Measurements from ENCODE around the gene PCED1A.
"Not testable (repeated sequence)": the region's sequence is repeated elsewhere in the genome, so short reads cannot be mapped to it uniquely, and the experiment has no call there.

PCED1A gene

GRCh38 chr20:2825761-2826160 is 14.7 kb downstream of the PCED1A start:
- DNase-seq (ENCODE audit: low spot score): no peak

- DNase-seq (ENCODE audit: low spot score): no peak
Observed at GRCh38 chr20:2822073-2822472, 18.4 kb downstream of the PCED1A start.

GRCh38 chr20:2820896-2821869 is 19.3 kb downstream of the PCED1A start:
- DNase-seq (ENCODE audit: low spot score): no peak

- no peak for DNase-seq (ENCODE audit: low spot score)
Observed at GRCh38 chr20:2820084-2820895, 20.2 kb downstream of the PCED1A start.

GRCh38 chr20:2817891-2818595 is 22.4 kb downstream of the PCED1A start:
- no peak for DNase-seq (ENCODE audit: low spot score)

GRCh38 chr20:2817341-2817726 is 23.1 kb downstream of the PCED1A start:
- DNase-seq (ENCODE audit: low spot score): no peak

GRCh38 chr20:2816583-2817340 is 23.7 kb downstream of the PCED1A start:
- no peak for DNase-seq (ENCODE audit: low spot score)

GRCh38 chr20:2816030-2816582 is 24.3 kb downstream of the PCED1A start, which contains the start of gene TMEM239:
Gene TMEM239 (plus strand): TSS chr20:2816364. CDS start chr20:2816555, 191 bp downstream.
- no peak for DNase-seq (ENCODE audit: low spot score)

- no peak for DNase-seq (ENCODE audit: low spot score)
Observed at GRCh38 chr20:2815242-2815900, 25.1 kb downstream of the PCED1A start.

- no peak for DNase-seq (ENCODE audit: low spot score)
Observed at GRCh38 chr20:2814587-2815051, 25.8 kb downstream of the PCED1A start, which contains the start of gene C20orf141. Gene C20orf141 (plus strand): TSS chr20:2814987. CDS start chr20:2815185, 198 bp downstream.

GRCh38 chr20:2814076-2814475 is 26.4 kb downstream of the PCED1A start:
- DNase-seq (ENCODE audit: low spot score): no peak

- DNase-seq (ENCODE audit: low spot score): no peak
Observed at GRCh38 chr20:2812189-2812588, 28.3 kb downstream of the PCED1A start.

GRCh38 chr20:2809690-2810089 is 30.8 kb downstream of the PCED1A start:
- DNase-seq (ENCODE audit: low spot score): no peak

GRCh38 chr20:2807929-2808328 is 32.5 kb downstream of the PCED1A start:
- DNase-seq (ENCODE audit: low spot score): not testable (repeated sequence)

GRCh38 chr20:2807019-2807418 is 33.4 kb downstream of the PCED1A start:
- no peak for DNase-seq (ENCODE audit: low spot score)

- DNase-seq (ENCODE audit: low spot score): no peak
Observed at GRCh38 chr20:2806351-2806701, 34.1 kb downstream of the PCED1A start.

- no peak for DNase-seq (ENCODE audit: low spot score)
Observed at GRCh38 chr20:2805689-2806350, 34.6 kb downstream of the PCED1A start.

GRCh38 chr20:2804852-2805688 is 35.4 kb downstream of the PCED1A start:
- DNase-seq (ENCODE audit: low spot score): no peak
